Hematopoietic multipotent progenitor cell (in vitro differentiated cells): ENCODE data around the gene BTBD6. TPM values are rescaled to one million over a fixed set of nuclear protein-coding genes. Genes with fewer than 3 reads are reported as not detected.

Experiments used
- DNase-seq, 3 donors: peaks; one replicate each; pipeline ENCODE4 v3.0.0-alpha.2; 2011 to 2015; ENCODE audit warnings: low read depth in 2 of 3, low spot score in 2 of 3
- total RNA-seq: library from RNA; depleted of rRNA; stranded (reverse); fragments of >200 nt; gene quantifications from one replicate; pipeline ENCODE4 v1.2.3, GENCODE V29; 2012

BTBD6 gene
- total RNA-seq, 1 donor: 10.2 TPM

DNA sequence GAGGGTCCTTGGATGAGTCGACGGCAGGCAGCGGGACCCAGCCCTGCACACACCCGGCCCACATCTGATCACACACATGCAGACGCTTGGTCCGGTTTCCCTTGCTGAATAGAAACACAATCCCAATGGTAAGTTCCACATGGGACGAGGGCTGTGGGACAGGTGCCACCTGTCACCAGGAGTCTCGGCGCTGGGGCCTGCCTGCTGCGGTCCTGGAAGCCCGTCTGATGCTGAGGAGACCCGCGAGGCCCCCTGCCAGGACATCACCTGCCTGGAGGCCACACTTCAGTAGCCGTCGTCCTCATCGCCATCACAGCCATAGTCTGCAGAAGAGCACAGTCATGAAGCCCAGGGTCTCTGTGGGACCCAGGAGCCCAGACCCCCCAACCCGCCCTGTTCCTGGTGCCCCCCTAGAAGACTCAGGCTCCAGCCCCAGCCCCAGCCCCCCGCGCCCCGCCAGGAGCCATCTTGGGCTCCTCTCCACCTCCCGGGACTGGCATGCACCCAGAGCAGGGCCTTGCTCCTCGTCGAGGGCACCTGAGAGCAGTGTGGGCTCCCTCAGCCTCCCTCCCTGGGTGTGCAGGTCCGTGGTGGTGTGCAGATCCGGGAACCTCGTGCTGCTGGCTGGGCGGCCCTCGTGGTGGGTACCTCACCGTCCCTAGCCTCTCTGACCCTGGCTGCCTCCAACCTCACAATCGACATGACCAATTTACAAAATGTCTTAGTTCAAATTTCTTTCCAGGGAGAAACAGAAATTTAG, 37.9 kb upstream of the BTBD6 start:
- DNase-seq: no peak

DNA sequence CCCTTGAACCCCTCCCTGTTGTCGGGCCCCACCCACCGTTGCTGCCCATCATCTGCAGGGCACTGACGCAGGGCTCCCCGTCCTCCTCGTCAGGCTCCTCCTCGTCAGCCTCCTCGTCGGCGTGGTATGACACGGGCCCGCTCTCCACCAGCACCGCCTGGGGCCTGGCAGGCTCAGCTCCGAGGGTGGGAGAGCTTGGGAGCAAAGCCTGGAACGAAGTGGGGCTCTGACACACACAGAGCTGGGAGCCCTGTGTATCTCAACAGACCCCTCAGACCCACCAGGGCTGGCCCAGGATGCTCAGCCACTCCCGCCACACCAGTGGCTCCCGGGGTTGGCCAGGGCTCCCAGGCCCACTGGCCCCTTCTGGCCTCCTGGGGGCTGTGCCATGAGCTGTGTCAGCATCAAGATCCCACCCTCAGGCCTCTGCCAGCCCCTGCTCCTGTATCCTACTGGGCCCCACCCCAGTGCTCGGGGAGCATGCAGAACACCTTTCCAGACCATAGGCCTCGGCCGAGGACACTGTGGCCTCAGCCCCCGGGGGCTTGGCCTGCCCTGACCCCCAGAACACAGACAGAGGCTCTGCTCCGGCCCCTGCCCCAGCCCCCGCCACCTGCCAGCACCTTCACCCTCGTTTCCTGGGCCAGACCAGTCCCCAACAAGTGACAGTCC, 37.1 kb upstream of the BTBD6 start:
- DNase-seq: no peak

DNA sequence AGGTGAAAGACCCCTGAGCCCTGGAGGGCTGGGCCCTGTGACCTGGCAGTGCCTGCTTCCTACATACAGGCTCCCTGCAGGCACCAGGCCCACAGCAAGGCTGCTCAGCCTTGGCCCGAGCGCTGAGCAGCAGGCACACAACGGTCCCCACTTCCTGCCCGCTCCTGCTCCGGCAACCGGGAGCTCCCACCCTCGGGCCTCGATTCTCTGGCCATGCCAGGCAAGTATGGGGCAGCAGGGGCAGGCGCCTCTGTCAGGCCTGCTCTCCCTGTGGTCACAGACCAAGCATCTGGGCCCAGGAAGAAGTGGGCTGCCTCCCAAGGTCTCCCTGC, 36.6 kb upstream of the BTBD6 start:
- no peak for DNase-seq

DNA sequence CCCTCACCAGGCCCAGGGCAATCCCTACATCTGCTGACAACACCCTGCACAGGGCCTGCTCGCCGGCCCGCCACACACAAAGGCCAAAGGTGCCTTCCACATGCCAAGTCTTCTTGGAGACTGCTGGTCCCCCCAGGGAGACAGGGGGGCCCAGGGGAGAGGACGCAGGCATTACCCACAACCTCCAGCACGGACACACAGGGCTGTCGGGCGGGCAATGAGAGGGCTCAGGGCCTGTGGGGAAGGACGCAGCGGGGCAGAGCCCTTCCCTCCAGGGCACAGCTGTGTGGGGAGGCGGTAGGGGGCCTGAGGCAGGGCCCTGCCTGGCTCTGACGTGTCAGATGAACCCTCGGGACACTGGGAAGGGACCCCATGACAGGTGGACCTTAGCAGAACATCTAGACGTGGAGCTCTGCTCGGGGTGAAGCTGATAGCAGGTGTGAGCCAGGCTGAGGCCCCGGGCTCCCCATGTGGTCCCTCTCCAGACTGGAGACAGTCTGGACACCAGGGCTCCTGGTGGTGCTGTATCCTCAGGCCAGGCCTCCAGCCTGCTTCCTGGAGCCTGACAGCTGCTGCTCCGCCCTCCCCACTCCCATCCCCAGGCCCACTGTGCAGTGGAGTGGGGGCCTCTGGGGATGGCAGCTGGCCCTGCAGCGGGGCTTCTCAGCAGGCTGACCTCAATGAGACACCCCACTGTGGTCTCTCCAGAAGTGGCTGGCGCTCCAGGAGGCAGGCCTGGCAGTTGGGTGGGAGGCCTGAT, 35.6 kb upstream of the BTBD6 start:
- no peak for DNase-seq

DNA sequence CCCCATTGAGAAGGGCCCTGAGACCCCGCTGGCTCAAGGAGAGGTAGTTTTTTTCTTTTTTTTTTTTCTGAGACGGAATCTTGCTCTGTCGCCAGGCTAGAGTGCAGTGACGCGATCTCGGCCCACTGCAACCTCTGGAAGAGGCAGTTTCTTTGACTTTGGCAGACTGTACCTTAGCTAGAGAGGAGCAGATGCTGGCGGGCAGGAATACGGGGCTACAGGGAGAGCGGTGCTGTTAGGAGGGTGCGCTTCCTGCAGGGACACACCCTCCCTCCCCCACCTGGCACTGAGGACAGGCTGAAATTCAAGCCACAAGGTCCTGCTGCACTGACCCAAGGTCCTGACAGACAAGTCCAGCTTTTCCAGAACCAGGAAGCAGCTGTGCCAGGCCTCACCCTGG, 35.0 kb upstream of the BTBD6 start:
- no peak for DNase-seq

DNA sequence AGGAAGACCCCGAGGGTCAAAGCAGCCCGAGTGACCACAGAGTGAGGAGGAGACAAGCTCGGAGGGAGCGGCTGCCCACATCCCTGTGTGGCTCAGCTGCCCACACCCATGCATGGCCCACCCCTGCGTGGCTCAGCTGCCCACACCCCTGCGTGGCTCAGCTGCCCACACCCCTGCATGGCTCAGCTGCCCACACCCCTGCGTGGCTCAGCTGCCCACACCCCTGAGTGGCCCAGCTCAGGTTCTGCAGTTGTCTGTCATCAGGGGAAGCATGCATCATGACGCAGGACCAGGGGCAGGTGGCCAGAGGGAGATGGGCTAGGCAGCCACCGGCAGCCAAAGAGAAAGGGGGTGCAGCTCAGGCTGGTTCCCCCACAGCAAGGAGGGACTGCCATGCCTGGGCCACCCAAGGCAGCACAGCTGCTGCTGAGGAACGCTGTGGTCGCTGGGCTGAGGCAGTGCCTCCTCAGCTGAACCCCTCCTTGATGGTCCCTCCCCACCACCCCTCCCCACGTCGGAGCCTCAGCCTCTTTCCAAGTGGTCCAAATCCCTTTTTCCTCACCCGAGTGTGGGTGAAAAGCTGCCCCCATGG, 33.9 kb upstream of the BTBD6 start:
- no peak for DNase-seq

DNA sequence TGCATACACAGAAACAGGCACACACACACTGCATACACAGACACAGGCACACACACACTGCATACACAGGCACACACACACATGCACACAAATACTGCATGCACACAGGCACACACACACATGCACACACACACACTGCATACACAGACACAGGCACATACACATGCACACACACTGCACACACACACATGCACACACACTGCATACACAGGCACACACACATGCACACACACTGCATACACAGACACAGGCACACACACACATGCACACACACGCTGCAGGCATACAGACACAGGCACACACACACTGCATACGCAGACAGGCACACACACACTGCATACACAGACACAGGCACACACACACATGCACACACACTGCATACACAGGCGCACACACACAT, 32.7 kb upstream of the BTBD6 start:
- DNase-seq: no peak

DNA sequence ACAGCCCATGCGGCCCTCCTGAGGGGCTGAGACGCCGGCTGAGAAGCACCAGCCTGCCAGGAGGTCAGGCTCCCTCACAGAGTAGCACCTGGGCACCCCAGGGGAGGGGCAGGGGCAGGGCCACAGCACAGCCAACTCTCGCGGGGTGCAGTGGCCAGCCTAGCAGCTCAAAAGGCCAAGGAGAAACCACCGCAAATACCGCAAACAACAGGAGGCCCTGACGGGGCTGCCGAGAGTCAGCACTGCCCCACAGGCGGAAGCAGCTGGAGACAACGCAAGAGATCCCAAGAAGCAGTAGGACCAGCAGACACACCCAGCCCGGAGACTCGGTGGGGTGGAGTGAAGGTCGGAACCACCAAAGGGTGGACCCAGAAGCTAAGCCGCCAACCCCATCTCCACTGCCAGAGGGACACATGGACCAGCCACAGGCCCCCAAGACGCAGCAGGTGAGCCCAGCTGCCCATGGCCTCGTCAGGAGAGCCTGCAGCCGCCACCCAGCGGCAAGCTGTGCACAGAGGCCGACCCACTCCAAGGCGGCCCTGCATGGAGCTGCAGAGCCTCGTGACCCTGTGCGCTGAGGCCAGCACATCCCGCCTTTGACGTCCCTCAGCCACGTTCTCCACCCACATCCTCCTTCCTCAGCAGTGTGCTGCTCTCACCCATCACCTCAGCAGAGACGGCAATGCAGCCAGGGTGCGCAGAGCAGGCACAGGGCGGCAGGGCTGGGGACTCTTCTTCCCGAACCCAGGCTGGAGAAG, 31.7 kb upstream of the BTBD6 start:
- DNase-seq: no peak

DNA sequence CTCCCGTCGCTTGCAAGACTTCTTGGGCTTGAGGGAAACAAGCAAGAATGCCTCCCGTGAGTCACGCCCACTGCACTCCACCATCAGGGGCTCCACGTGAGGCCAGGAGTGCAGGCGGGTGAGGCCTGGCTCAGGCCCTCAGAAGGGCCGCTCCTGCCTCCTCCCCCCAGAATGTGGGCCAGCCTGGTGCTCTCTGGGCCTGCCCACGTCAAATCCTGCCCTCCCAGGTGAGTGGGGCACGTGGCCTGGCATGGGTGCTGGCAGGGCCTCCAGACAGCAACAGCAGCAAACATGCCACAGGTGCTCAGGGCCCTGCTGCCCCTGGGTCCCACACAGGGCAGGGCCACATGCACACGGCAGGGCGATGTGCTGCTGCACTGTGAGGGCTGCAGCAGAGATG, 30.6 kb upstream of the BTBD6 start:
- no peak for DNase-seq

DNA sequence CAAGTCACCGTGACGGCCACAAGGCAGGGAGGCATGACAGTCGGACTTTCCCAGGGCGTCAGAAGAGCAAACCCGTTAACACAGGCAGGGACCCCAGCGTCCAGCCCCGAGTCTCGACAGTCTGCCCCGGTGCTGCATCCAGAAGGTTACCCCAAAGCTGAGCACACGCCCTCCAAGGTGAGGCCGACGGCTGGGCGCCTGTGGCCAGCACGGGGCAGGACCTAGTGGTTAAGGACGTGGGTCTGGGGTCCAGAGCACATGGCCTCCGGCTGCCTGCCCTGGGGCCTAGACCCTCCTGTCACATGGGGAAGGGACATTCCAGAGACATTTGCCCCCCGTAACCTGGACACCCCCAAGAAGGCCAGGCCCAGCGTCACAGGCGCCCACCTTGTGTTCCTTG, 29.7 kb upstream of the BTBD6 start:
- no peak for DNase-seq

DNA sequence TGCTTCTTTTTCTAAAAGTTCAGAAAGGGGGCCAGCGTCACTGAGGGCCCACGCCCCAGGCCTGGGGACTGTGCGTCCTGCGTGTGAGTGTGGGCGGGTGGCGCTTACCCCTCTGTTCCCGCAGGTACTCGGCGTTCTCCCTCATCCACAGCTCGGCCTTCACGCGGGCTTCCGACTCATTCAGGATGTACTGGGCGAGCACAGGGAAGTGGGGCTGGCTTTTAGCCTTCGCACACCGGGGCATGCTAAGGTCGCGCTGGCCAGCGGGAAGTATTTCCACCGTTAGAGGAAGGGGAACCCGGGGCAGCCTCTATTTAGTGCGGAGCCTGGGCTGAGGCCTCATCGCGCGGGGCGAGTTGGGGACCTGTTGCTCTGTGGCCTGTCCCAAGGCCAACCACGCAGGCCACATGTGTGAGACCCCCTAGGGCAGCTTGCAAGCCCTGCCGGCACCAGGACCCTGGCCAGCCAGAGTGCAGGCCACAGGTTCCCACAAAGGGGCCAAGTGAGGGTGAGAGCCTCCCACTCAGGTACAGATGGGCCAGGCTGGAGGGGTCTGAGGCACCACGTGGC, 29.2 kb upstream of the BTBD6 start:
- no peak for DNase-seq

DNA sequence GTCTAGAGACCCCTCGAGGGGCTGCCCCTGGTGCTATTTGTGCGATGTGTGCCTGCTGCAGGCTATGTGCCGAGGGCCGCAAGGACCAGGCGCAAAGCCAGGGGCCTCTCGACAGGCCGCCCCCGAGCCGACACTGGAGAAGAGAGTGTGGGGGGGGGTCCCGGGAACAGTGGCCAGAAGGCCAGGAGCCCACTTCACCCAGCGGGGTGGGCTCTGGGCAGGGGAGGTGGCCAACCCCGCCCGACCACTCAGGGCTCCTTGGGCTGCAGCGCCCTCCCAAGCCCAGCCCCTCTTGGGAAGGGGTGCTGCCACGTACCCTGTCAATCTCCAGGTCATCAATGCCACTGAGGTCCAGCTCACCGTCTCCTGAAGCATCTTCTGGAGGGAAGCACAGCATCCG, 28.6 kb upstream of the BTBD6 start:
- DNase-seq: no peak

DNA sequence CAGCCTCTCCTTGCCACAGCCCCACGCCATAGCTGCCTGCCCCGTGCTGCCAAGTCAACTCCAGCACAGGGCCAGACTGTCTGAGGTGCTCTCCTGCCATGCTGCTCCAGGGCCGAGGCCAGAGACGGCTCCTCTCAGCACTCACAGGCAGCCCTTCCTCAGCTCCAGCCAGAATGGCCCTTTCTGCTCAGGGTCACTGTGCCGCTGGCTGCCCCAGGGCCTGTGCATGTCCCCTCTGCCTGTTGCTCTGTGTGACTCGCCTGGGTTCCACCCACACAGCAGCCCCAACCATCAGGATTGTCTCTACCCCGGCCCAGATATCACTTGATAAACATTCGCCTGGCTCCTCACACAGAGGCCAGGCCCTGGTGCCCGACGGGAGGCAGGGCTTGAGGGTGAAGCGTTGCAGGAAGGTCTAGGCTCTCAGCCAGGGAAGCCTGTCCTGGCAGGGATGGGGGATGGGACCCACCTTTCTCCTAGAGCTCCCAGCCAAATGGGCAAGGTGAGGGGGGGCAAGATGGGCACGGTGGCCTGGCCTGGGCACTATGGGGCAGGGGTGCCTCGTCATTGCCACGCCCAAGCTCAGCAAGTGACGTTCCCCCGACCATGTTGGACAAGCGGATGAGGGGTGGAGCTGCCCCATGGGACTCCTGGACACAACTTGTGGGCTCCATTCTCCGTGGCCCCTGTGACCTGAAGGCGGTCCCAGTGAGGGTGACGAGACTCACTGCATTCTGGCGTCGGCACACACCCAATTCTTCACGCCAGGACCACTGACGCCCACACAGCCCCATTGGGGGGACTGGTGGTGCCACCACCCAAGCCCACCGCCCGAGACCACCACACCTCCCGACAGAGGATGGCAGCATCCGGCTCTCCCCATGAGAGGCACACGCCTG, 27.4 kb upstream of the BTBD6 start:
- no peak for DNase-seq

DNA sequence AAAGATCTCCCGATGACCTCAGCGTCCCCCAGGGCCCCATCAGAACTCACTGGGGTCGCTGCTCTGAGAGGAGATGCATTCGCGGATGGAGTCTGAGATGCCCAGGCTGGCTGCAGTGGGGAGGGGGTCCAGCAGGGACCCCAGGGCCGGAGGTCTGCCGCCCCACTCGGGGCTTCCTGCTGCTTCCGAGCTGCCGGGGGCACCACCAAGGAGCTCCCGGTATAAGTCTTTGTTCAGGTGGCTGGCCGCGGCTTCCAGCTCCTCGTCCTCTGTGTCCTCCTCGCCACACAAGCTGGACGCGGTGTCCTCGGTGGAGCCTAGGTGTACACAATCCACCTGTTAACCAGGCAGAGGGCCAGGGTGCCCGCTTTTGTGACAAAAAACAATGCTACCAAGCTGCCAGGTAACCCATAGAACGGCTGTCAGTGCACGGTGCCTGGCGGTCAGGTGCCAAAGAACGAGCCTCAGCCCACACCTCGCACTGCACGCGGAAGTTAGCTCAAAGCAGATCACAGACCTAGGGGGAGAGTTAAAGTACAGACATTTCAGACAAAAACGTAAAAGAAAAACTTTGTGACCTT, 26.6 kb upstream of the BTBD6 start:
- no peak for DNase-seq

DNA sequence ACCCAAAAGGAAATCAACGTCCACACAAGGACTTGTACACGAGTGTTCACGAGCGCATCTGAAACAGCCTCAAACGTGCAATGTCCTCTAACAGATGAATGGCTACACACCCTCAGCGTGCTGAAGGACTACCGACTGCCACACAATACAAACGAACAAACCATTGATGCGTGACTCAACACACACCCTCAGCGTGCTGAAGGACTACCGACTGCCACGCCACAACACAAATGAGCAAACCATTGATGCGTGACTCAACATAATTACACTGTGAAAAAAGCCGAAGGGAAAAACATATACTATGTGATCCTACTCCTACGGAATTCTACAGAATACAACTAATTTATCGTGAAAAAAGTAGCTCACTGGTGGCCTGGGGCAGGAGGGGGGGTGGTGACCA, 25.1 kb upstream of the BTBD6 start:
- DNase-seq: no peak

DNA sequence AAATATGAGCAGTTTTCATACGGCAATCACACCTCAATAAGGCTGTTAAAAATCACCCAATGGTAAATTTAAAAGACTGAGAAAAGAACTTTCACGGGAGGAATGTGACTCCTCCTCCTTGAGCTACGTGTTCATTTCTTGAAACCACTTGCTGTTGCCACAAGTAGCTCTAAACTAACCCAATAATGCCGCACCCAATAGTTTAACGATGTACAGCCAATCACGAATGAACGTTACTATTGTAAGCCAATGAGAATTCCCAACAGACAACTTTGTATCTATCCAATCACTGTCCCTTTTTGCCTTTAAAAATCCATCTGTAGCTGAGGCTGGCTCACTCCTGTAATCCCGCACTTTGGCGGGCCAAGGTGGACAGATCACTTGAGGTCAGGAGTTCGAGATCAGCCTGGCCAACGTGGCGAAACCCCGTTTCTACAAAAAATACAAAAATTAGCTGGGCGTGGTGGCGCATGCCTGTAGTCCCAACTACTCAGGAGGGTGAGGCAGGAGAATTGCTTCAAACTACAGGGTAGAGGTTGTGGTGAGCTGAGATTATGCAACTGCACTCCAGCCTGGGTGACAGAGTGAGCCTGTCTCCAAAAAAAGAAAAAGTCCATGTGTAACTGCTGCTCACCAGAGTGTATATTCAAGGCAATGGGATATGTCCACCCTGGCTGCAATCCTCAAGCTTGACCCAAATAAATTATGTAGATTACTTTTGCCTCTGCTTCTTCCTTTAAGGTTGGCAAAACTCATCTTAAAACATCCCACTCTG, 24.4 kb upstream of the BTBD6 start:
- DNase-seq: no peak

DNA sequence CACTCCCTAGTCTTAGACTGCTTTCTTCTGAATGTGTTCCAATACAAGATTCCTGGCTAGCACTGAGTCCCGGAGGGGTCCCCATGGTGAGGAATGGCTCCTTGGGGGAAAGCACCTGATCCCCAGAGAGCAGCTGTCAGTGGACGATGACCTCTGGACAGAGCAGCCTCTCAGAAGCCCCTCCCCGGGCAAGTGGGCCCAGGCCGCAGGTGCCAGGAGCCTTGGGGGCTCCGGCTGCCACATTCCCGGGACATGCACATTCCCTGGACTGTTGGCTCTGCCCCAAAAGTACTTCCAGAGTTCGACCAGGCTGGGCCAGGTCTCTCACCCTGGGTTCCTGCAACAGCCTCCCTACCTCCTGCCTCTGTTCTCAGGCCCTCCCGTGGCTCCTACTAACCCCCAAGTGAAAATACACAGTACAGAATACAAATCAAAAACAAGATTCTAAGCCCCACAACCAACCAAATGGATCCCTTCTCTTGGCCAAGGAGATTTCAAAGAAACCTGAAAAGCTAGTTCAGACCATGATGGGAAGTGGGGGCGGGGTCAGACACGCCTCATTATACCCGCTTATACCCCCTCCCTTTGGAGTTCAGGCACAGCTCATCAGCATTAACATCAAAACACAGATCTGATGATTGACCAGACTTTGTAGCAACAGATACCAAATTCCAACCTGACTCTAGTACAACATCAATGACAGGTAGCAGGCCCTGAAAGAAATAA, 23.3 kb upstream of the BTBD6 start:
- DNase-seq: no peak

DNA sequence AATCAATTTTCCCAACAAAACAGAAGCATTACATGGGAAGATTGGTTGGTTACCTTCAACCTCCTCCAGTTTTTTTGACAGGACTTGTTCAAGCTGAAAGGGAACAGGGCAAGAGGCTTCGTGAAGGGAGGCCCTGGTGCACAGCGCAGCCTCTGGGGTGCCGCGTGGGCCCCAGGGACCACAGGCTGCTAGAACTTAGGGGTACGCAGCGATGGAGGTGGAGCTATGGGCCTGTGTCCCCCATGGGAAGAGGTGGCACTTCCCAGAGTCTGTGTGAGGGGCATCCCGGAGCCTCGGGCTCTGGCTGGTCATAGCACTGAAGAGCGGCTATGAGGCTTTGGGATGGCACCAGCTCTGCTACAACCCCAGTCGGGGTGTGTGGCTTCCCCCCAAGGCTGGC, 22.1 kb upstream of the BTBD6 start:
- DNase-seq: no peak
